ENCODE data around the gene GPR119.
"Not testable (repeated sequence)": the region's sequence is repeated elsewhere in the genome, so short reads cannot be mapped to it uniquely, and the experiment has no call there.

Gene GPR119

GRCh38 chrX:130386408-130386808, 934 bp upstream of the GPR119 start:
- DNase-seq (ENCODE audit: low spot score), result no peak
- Mint-ChIP-seq H3K27ac (no peak overlapping the region), H3K9me3 (no peaks in the 10 kb centered on the region), H3K27me3 (ENCODE audit: low read depth) (peaks cover 2% of the 10 kb centered on the region), H3K36me3 (ENCODE audit: low read depth) (no peaks in the 10 kb centered on the region), H3K4me3 (no peak overlapping the region), H3K4me1 (ENCODE audit: low read depth) (no peaks in the 10 kb centered on the region)

DNA sequence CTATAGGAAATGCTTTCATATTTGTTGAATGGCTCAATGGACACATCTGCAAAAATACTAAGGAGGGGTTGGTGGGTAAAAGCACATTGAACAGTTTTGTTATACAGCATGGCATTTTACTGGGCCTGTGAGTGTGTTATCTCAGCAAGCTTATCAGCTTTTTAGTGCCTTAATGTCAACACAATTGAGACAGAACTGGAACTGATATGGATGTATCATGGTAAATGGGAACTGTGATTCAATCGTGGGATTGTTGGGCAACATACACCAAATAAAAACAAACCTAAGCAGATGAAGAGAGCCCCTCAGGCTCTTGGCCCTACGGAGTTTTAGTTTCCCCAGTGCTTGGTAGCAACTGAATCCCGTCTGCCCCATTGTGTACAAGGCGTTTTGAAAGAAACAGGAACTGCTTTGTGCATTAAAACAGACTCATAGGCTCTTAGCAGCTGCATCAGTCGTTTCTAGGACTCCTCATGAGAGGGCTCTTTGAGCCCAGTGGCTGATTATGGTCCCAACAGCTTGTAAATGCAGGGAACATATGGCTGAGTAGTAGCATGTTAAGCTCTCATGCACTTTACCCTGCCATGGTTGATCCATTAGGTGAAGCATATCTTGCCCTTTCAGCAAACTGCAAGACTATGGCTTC, 7.3 kb downstream of the GPR119 start:
- H3K4me3 Mint-ChIP-seq, result no peak overlapping the region
- H3K27ac Mint-ChIP-seq, result no peak overlapping the region
- H3K36me3 Mint-ChIP-seq (ENCODE audit: low read depth), result no peaks in the 10 kb centered on the region
- DNase-seq (ENCODE audit: low spot score), result no peak
- H3K9me3 Mint-ChIP-seq, result no peaks in the 10 kb centered on the region
- no peaks in the 10 kb centered on the region for H3K4me1 Mint-ChIP-seq (ENCODE audit: low read depth)
- H3K27me3 Mint-ChIP-seq (ENCODE audit: low read depth), result peaks cover 3% of the 10 kb centered on the region

GRCh38 chrX:130376077-130376476, 9.4 kb downstream of the GPR119 start:
- Mint-ChIP-seq H3K27me3 (ENCODE audit: low read depth) (no peaks in the 10 kb centered on the region), H3K4me3 (no peak overlapping the region), H3K36me3 (ENCODE audit: low read depth) (no peaks in the 10 kb centered on the region), H3K27ac (no peak overlapping the region), H3K9me3 (no peaks in the 10 kb centered on the region), H3K4me1 (ENCODE audit: low read depth) (no peaks in the 10 kb centered on the region)
- no peak for DNase-seq (ENCODE audit: low spot score)

DNA sequence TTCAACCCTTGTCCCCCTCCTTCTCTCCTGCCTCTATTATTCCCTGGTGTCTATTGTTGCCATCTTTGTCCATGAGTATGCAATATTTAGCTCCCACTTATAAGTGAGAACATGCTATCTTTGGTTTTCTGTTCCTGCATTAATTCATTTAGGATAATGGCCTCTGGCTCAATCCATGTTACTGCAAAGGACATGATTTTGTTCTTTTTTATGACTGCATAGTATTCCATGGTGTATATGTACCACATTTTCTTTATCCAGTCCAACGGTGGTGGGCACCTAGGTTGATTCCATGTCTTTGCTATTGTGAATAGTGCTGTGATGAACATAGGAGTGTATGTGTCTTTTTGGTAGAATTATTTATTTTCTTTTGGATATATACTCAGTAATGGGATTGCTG, 33.4 kb downstream of the GPR119 start:
- not testable (repeated sequence) for H3K4me3 Mint-ChIP-seq; DNase-seq (ENCODE audit: low spot score); H3K27ac Mint-ChIP-seq; H3K4me1 Mint-ChIP-seq (ENCODE audit: low read depth); H3K9me3 Mint-ChIP-seq; H3K27me3 Mint-ChIP-seq (ENCODE audit: low read depth); H3K36me3 Mint-ChIP-seq (ENCODE audit: low read depth)

DNA sequence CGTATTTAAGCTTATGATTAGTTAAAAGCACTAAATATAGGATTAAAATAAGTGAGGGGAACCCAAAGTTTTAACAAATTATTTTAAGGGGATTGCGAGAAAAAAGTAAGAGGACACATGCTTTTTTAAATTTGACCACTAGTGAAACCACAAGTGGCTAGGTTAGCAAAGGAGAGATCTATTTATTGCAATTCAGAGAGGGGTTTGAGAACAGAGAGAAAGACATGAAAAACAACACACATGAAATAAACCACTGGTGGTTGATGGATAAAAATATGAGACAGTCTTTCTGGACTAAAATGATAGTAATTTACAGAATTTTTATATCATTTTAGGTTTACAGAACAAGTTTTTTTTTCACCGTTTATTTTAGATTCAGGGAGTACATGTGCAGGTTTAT, 33.9 kb downstream of the GPR119 start:
- H3K27ac Mint-ChIP-seq, result no peak overlapping the region
- no peaks in the 10 kb centered on the region for H3K27me3 Mint-ChIP-seq (ENCODE audit: low read depth)
- no peaks in the 10 kb centered on the region for H3K4me1 Mint-ChIP-seq (ENCODE audit: low read depth)
- no peak overlapping the region for H3K4me3 Mint-ChIP-seq
- H3K36me3 Mint-ChIP-seq (ENCODE audit: low read depth), result peaks cover 5% of the 10 kb centered on the region
- H3K9me3 Mint-ChIP-seq, result no peaks in the 10 kb centered on the region
- no peak for DNase-seq (ENCODE audit: low spot score)

DNA sequence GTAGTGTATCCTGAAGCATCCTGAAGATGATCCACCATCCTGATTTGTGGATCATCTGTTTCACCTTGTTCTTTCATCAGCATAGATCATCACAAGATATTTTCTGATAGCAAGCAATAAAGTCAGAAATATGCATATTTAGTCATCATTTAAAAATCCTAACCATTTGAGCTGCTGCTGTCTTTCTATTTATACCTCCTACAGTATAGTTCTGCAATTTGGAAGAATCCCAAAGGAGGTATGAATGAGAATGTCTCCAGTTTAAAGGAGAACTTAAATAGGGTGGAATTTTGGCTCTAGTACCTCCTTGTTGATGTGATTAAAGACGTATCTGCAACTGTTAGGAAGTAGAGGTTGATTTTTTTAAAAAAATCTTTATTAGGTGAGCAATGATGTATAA, 38.2 kb downstream of the GPR119 start:
- Mint-ChIP-seq H3K27ac (no peak overlapping the region), H3K36me3 (ENCODE audit: low read depth) (peaks cover 2% of the 10 kb centered on the region), H3K9me3 (no peaks in the 10 kb centered on the region), H3K4me1 (ENCODE audit: low read depth) (no peaks in the 10 kb centered on the region), H3K4me3 (no peak overlapping the region), H3K27me3 (ENCODE audit: low read depth) (no peaks in the 10 kb centered on the region)
- no peak for DNase-seq (ENCODE audit: low spot score)

DNA sequence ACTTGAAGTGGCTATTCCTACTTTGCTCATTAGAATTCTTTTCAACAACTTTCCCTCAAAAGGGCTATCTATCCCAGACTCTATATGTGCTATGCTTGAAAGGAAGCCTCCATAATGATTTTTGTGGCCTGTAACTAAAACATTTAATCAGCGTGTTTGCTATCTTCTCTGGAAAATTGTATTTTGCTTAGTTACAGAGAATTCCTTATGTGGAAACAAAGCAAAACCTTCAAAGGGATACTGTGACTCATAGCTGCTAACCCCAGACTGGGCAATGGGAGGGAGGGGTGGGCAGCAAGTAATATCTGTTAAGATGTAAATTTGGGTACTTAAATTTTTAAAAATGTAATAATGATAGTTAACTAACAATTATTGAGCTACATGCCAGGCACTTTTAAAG, 42.1 kb downstream of the GPR119 start:
- H3K27ac Mint-ChIP-seq, result no peak overlapping the region
- H3K9me3 Mint-ChIP-seq, result no peaks in the 10 kb centered on the region
- H3K36me3 Mint-ChIP-seq (ENCODE audit: low read depth), result no peaks in the 10 kb centered on the region
- no peaks in the 10 kb centered on the region for H3K27me3 Mint-ChIP-seq (ENCODE audit: low read depth)
- peaks cover 17% of the 10 kb centered on the region for H3K4me1 Mint-ChIP-seq (ENCODE audit: low read depth)
- DNase-seq (ENCODE audit: low spot score), result no peak
- no peak overlapping the region for H3K4me3 Mint-ChIP-seq

- Mint-ChIP-seq H3K9me3 (no peaks in the 10 kb centered on the region), H3K27ac (peak overlapping the region; percentile 60), H3K4me3 (peak overlapping the region; percentile 88), H3K36me3 (ENCODE audit: low read depth) (no peaks in the 10 kb centered on the region), H3K27me3 (ENCODE audit: low read depth) (no peaks in the 10 kb centered on the region), H3K4me1 (ENCODE audit: low read depth) (peaks cover 17% of the 10 kb centered on the region)
- DNase-seq (ENCODE audit: low spot score), result no peak
These were observed 45.2 kb downstream of the GPR119 start for GRCh38 chrX:130340271-130340670.

DNA sequence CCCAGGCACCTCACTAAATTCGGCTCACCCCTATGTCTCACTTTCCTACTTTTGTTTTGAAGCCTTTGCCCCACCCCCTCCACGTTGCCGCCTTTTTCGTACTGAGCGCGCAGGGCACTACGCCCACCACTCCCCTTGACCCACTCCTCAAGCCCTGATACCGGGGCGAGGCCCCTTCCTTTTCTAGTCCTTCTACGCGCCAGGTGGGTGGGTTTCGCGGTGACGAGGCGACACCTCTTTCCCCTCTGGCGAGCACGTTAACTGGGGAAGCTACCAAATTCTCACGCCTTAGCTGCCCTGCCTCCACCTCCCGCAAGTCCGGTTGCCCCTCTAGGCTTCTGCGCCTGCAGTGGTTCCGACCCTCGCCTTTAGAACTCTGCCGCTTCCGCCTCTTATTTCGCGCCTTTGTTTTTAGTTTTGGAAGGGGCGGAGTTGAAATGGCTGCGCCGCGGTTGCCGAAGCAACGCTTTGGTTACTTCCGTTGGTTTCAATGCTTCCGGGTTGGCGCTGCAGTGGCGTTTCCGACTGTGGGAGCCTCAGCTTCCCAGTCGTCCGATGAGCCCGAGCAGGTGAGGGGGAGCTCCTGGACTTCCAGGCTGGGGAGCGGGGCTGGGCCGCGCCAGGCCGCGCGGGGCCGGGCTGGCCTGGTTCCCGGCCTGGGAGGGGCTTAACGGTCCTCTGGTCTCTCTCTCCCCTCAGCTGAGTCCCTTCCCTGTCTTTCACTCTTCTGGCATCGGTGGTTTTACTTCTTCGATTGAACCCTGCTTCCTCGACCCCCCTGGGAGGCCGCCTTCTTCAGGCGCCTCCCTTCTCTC, 45.9 kb downstream of the GPR119 start, which contains the start of gene SLC25A14:
Gene SLC25A14 (plus strand): TSS at position 512 of the 815 bp plus-strand sequence. CDS start 360 bp downstream, outside the sequence.
- peaks cover 17% of the 10 kb centered on the region for H3K4me1 Mint-ChIP-seq (ENCODE audit: low read depth)
- DNase-seq (ENCODE audit: low spot score), result peak; percentile 58
- H3K9me3 Mint-ChIP-seq, result no peaks in the 10 kb centered on the region
- peak within 1 kb of the TSS; percentile 92 for H3K27ac Mint-ChIP-seq
- no peaks in the 10 kb centered on the region for H3K27me3 Mint-ChIP-seq (ENCODE audit: low read depth)
- no peaks in the 10 kb centered on the region for H3K36me3 Mint-ChIP-seq (ENCODE audit: low read depth)
- H3K4me3 Mint-ChIP-seq, result peak within 1 kb of the TSS; percentile 88

GRCh38 chrX:130338869-130339268, 46.6 kb downstream of the GPR119 start:
- H3K27me3 Mint-ChIP-seq (ENCODE audit: low read depth); H3K36me3 Mint-ChIP-seq (ENCODE audit: low read depth); H3K9me3 Mint-ChIP-seq; DNase-seq (ENCODE audit: low spot score): not testable (repeated sequence)
- peak overlapping the region; percentile 88 for H3K4me3 Mint-ChIP-seq
- peaks cover 17% of the 10 kb centered on the region for H3K4me1 Mint-ChIP-seq (ENCODE audit: low read depth)
- peak overlapping the region; percentile 92 for H3K27ac Mint-ChIP-seq

DNA sequence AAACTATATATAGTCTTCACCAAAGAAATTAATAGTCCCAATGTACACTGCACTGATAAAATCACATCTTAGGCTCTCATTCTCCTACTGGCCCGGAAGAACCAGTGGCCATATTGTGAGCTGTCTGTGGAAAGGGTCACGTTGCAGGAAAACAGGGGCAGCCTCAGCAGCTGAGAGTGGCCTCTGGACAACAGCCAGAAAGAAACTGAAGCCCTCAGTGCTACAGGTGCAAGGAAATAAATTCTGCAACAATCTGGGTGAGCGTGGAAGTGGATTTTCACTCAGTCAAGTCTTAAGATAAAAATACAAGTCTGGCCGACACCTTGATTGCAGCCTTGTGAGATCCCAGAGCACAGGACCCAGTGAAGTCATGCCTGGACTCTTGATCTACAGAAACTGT, 48.9 kb downstream of the GPR119 start:
- no peak overlapping the region for H3K4me3 Mint-ChIP-seq
- H3K27me3 Mint-ChIP-seq (ENCODE audit: low read depth), result peaks cover 3% of the 10 kb centered on the region
- no peak overlapping the region for H3K27ac Mint-ChIP-seq
- H3K9me3 Mint-ChIP-seq, result no peaks in the 10 kb centered on the region
- H3K36me3 Mint-ChIP-seq (ENCODE audit: low read depth), result no peaks in the 10 kb centered on the region
- H3K4me1 Mint-ChIP-seq (ENCODE audit: low read depth), result peaks cover 14% of the 10 kb centered on the region
- DNase-seq (ENCODE audit: low spot score), result no peak
